GOT3 (cell line): ENCODE data around the gene LRRC28.

Source experiments
- DNase-seq: peaks from one replicate; lab custom pipeline; 2025; ENCODE audit warnings: mixed read lengths; lab: John Stamatoyannopoulos, UW

Gene LRRC28

GRCh38 chr15:99435113-99435695 lies 183.9 kb downstream of the LRRC28 start:
- no peak for DNase-seq

DNA sequence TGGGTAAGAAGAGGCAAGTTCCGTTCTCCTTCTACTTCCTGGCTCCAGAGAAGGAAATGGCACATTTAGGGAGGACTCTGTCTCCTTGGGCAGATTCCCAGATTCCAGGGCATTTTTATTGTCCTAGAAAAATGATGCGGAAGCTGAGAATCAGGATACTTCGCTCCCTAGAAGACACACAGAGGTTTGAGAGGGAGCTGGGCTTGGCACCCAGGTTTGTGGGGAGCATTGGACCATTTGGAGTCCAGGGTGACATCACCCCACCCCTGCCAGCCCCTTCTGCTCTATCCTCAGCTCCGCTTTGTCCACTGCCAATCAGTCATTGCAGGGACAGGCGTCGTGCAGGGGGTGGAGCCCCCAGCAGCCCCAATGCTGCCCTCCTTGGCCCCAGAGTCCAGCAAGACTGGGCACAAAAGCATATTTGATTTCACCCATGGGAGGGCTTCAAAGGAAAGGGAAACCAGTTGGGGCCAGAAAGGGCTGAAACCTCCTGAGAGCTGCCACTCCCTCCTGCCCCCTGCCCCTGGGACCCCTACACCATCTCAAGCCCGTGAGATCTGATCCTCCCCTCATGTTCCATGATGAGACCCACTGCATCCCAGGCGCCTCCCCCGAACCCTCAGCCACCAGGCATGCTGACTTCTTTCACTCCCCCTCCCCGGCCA lies 184.7 kb downstream of the LRRC28 start:
- no peak for DNase-seq

DNA sequence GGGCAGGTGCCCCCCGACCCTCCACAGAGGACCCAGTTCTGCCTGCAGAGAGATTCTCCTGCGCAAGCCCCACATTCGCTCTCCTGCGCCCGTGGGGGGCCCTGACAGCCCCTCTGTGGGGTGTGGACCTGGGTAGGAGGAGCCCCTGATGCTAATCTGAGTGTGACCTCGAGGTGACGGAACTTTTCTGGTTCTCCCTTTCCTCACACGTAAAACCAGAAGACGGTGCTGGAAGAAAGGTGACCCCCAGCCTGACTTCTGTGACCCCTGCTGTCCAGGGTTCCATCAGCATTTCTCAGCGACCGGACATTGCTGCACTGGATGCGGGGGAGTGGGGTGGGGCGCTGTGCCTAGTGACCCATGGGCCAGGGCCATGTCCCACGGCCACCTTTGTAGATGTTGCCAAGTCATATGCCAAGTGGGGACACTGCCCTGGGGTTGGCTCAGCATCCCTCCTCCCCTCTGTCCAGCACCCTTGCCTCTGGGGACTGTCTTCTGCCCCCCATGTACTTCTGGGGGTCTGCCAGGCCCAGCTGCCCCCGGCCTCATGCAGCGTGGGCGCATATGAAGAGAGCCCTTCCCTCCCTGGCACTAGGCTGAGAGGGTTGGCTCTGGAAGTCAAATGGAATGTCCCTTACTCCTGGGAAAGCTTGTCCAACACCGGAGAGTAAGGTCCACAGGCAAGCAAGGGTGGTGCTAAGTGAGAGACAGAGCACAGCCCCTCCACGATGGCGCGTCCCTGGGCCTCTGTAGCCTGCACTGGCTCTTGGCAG lies 185.4 kb downstream of the LRRC28 start:
- DNase-seq: no peak

DNA sequence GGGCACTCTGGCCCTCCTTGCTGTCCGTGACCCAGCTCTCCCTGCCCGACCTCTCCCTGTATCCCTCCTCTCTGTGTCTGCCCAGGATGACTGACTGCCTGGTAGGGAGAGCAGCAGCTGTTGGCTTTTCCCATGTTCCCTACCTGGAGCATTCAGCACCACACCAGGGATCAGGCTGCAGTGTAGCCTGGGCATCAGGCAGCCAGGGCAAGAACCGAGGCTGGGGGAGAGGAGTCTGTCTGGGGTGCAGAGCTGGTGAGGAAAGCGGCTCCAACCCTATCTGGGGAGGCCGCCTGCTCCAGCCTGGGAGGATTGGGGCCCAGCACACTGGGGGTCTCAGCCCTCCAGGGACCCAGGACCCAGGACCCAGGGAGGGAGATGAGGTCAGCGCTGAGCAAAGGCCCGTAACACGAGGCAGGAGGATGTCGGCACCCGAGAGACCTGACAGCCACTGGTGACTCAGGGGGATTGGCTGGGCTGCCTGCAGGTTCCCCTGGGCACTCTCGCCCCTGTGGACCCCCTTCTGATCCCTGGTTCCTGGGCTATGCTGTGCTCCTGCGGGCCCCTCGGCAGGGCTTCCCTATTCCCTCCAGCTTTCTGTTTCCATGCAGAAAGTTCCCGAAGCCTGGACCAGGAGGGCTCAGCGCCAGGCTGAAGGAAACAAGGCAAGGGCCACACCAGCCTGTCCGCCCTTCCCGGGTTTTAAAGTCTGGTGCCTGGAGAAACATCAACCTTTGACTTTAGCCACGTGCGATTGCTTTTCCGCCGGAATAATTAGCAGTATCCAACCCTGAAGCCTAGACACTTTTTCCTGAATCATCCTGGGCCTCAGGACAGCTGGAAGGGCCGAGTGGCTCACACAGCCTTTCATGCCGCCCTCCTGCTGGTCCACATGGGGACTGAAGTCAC lies 186.3 kb downstream of the LRRC28 start:
- DNase-seq: no peak

DNA sequence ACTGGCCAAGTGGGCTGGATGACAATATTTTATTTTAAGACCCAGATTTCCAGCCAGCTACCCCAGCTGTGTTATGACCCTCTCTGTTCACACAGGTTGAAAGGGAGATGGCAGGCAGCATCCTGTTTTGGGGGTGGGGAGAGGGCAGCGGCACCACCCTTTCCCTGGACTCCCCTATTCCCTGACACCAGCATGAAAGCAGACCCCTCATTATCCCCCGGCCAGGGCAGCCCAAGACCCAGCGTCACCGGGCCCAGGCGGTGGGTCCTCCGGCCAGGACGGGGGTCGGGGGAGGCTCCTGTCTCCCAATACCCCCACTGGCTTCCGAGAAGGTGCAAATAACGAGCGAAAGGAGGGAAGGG lies 186.9 kb downstream of the LRRC28 start:
- no peak for DNase-seq

DNA sequence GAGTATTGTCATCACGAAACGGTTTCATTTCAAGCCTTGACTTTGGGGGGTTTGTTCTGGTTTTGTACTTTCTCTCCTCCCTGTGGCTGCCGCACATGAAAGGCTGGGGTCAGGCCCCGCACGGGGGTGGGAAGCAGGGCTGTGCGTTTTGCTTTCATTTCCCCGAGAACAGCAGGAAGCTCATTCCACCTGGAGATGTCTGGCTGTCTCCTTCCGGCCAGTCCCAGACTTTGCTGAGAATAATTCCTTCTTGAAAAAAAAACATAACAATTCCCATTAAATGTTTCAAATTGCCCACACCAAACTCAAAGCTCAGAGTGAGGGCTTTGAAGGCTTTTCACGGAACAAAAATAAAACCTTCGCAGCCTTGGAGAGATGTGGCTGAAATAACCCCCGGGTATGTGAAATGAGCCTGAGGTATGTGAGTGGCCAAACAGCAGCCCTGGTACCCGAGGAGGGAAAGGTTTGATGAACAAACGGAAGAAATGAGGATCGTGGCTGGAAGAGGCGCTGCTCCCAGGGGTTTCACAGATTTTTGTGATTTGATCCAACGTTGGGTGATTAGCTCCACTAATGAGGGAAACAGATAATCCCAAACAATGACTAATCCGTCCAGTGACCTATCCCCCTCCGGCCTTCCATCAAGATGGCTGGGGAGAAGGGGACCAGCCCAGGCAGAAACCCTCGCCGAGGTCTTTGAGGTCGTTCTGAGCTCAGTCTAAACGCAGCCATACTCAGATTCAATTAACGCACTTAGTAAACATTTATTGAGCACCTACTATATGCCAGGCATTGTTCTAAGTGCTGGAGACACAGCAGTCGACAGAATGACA lies 187.6 kb downstream of the LRRC28 start:
- DNase-seq: no peak

DNA sequence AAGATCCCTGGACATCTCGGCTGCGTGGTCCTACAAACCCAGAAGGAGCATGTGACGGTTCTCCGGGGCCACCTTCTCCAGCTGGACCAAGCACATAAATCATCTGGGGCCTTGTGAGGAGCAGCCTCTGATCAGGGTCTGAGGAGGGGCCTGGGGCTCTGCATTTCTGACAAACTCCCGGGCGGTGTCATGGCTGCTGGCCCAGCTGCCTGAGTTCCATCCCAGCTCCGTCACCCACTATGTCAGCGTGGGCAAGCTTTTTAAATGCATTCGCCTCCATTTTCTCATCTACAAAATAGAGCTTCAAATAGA lies 188.2 kb downstream of the LRRC28 start:
- no peak for DNase-seq

GRCh38 chr15:99440029-99440428 lies 188.7 kb downstream of the LRRC28 start:
- no peak for DNase-seq
